ENCODE measurements around the gene ARMC7. TPM values are rescaled to one million over a fixed set of nuclear protein-coding genes. Genes with fewer than 3 reads are reported as not detected.

The ARMC7 gene
- total RNA-seq, 2 experiments from 2014 or later = 5.4 TPM

Other genes starting within 250 kb of the ARMC7 start
- 10 to 100 TPM; 20.0 to 24.3 TPM for gene FDXR, start 237.0 kb upstream of the ARMC7 start, total RNA-seq
- gene FADS6, start 216.3 kb upstream of the ARMC7 start, total RNA-seq = not detected
- not detected for gene USH1G, start 186.7 kb upstream of the ARMC7 start, total RNA-seq
- not detected for gene OTOP2, start 185.7 kb upstream of the ARMC7 start, total RNA-seq
- gene OTOP3, start 174.1 kb upstream of the ARMC7 start, total RNA-seq = not detected
- 1 to 10 TPM; 1.4 to 1.7 TPM for gene HID1, start 137.2 kb upstream of the ARMC7 start, total RNA-seq
- gene CDR2L, start 122.3 kb upstream of the ARMC7 start, total RNA-seq = under 1 TPM; 0.59 to 0.94 TPM
- gene MRPL58, start 97.3 kb upstream of the ARMC7 start, total RNA-seq = 10 to 100 TPM; 53.6 to 62.4 TPM
- gene ATP5PD, start 63.0 kb upstream of the ARMC7 start, total RNA-seq = 100 to 1,000 TPM; 177 to 183 TPM
- 10 to 100 TPM; 10.5 to 11.4 TPM for gene KCTD2, start 62.7 kb upstream of the ARMC7 start, total RNA-seq
- 1 to 10 TPM; 2.0 to 2.8 TPM for gene SLC16A5, start 22.0 kb upstream of the ARMC7 start, total RNA-seq
- gene NT5C, start 21.8 kb downstream of the ARMC7 start, total RNA-seq = 10 to 100 TPM; 66.1 to 68.1 TPM
- gene JPT1, start 44.5 kb downstream of the ARMC7 start, total RNA-seq = 100 to 1,000 TPM; 203 to 208 TPM
- gene SUMO2, start 73.0 kb downstream of the ARMC7 start, total RNA-seq = 100 to 1,000 TPM; 506 to 525 TPM
- gene NUP85, start 95.7 kb downstream of the ARMC7 start, total RNA-seq = 100 to 1,000 TPM; 108 to 116 TPM
- 10 to 100 TPM; 65.5 to 65.8 TPM for gene GGA3, start 151.6 kb downstream of the ARMC7 start, total RNA-seq
- 10 to 100 TPM; 76.3 to 80.0 TPM for gene MRPS7, start 151.9 kb downstream of the ARMC7 start, total RNA-seq
- gene MIF4GD, start 161.3 kb downstream of the ARMC7 start, total RNA-seq = 10 to 100 TPM; 42.4 to 43.8 TPM
- gene SLC25A19, start 179.5 kb downstream of the ARMC7 start, total RNA-seq = 10 to 100 TPM; 55.1 to 55.2 TPM

All from activated CD8-positive, alpha-beta T cell treated with anti-CD3 and anti-CD28 coated beads for 36 hours (primary cell).